Activated T-cell treated with anti-CD3 and anti-CD28 coated beads, Interleukin-2, amount 50 U/mL, for 4 hours (primary cell): Measurements from ENCODE around the gene DOLPP1. TPM values are rescaled to one million over a fixed set of nuclear protein-coding genes. Genes with fewer than 3 reads are reported as not detected.

Experiments
- total RNA-seq, 3 donors: library from RNA; stranded (reverse); gene quantifications; one replicate each; pipeline ENCODE4 v1.2.1, GENCODE V29; 2021

Gene DOLPP1
- total RNA-seq, 3 donors from 2014 or later, result 27.5 to 30.5 (median 30.3) TPM

Other genes starting within 250 kb of the DOLPP1 start
- gene KYAT1, start 199.2 kb upstream of the DOLPP1 start, total RNA-seq, result 1 to 10 TPM; 4.7 to 5.6 (median 4.8) TPM
- 10 to 100 TPM; 22.6 to 24.0 (median 23.6) TPM for gene LRRC8A, start 199.0 kb upstream of the DOLPP1 start, total RNA-seq
- gene PHYHD1, start 160.1 kb upstream of the DOLPP1 start, total RNA-seq, result under 1 TPM in 1 of 3 donors, not detected in 2; 0.20 TPM
- 10 to 100 TPM; 14.4 to 15.8 (median 15.2) TPM for gene DOLK, start 133.5 kb upstream of the DOLPP1 start, total RNA-seq
- 100 to 1,000 TPM; 166 to 183 (median 167) TPM for gene NUP188, start 133.4 kb upstream of the DOLPP1 start, total RNA-seq
- 10 to 100 TPM; 37.5 to 43.2 (median 40.9) TPM for gene SH3GLB2, start 52.8 kb upstream of the DOLPP1 start, total RNA-seq
- gene MIGA2, start 44.5 kb upstream of the DOLPP1 start, total RNA-seq, result 10 to 100 TPM; 42.4 to 50.9 (median 46.6) TPM
- 1 to 10 TPM; 3.4 to 5.2 (median 5.2) TPM for gene CRAT, start 29.7 kb downstream of the DOLPP1 start, total RNA-seq
- gene PTPA, start 30.3 kb downstream of the DOLPP1 start, total RNA-seq, result 10 to 100 TPM; 80.7 to 90.2 (median 89.9) TPM
- 1 to 10 TPM; 1.6 to 1.9 (median 1.8) TPM for gene IER5L, start 97.2 kb downstream of the DOLPP1 start, total RNA-seq